Kidney epithelial cell (primary cell): ENCODE data around the gene CNTNAP2. TPM values are rescaled to one million over a fixed set of nuclear protein-coding genes. Genes with fewer than 3 reads are reported as not detected.

ENCODE experiments used
- DNase-seq: peaks from one replicate; pipeline ENCODE4 v3.0.0-alpha.2; 2010; ENCODE audit warnings: low read depth
- H3K27me3 ChIP-seq: 2 replicates; pipeline ENCODE4 v1.6.0; 2011; ENCODE audit warnings: low read length; ENCODE audit not compliant: control insufficient read depth, insufficient read depth
- H3K36me3 ChIP-seq: 2 replicates; pipeline ENCODE4 v1.5.1; 2011; ENCODE audit warnings: low read length; ENCODE audit not compliant: control insufficient read depth, insufficient read depth
- H3K4me3 ChIP-seq: 2 replicates; pipeline ENCODE4 v1.5.1; 2011; ENCODE audit warnings: low read depth, mild to moderate bottlenecking, control low read depth, low read length
- CTCF ChIP-seq: IDR thresholded peaks from 2 replicates; pipeline ENCODE4 v1.5.1; 2011; ENCODE audit warnings: mild to moderate bottlenecking, moderate library complexity, low read length, control low read depth, inconsistent platforms; ENCODE audit not compliant: insufficient read depth, poor library complexity, severe bottlenecking
- total RNA-seq: library from RNA; depleted of rRNA; stranded (reverse); fragments of >200 nt; gene quantifications from 2 replicates; pipeline ENCODE4 v1.2.3, GENCODE V29; 2015

The CNTNAP2 gene
- total RNA-seq, 1 donor from 2014 or later: 14.0 TPM

DNA sequence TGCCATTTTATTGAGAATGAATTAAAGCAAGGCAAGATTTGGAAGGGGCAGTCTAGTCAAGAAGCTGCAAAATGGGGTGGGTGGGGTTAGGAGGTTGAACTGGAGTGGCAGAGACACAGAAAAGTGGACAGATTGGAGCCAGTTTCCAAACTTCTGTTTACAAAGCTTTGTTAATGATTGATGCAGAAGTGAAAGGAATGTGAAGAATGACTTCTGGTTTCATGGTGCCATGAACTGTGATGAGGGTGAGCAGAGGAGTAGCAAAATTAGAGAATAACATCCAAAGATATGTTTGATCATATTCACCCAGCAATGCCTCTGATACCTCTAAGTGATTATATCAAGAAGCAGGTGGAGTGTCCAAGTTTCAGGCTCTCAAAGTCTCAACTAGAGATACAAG is 1356.0 kb downstream of the CNTNAP2 start:
- Histone ChIP-seq H3K27me3 (no peaks in the 10 kb centered on the region), H3K4me3 (no peak overlapping the region), H3K36me3 (no peaks in the 10 kb centered on the region)
- no peak for TF ChIP-seq CTCF
- no peak for DNase-seq

GRCh38 chr7:147474862-147475261 is 1358.3 kb downstream of the CNTNAP2 start:
- DNase-seq: no peak
- Histone ChIP-seq H3K27me3 (no peaks in the 10 kb centered on the region), H3K36me3 (no peaks in the 10 kb centered on the region), H3K4me3 (no peak overlapping the region)
- no peak for TF ChIP-seq CTCF

DNA sequence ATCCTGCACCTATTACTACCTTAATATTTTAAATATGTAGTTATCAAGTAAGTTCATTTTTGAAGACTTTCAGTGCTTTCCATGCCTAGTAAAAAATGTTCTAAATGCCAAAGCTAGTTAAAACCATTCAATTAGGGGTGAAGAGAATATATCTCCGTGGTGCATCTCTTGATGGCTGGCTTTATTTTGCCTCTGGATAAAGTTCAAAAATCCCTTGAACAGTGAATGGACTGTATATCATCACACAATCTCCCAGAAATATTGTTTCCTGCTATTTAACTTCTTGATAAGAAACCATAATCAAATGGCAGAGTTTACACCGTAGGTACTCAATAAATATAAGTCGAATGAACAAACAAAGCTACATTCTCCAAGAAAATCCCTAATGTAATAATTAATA is 1360.9 kb downstream of the CNTNAP2 start:
- DNase-seq: no peak
- Histone ChIP-seq H3K4me3 (no peak overlapping the region), H3K27me3 (no peaks in the 10 kb centered on the region), H3K36me3 (no peaks in the 10 kb centered on the region)
- no peak for TF ChIP-seq CTCF

- DNase-seq: no peak
- no peak overlapping the region for H3K4me3 ChIP-seq
- no peaks in the 10 kb centered on the region for H3K36me3 ChIP-seq
- H3K27me3 ChIP-seq: no peaks in the 10 kb centered on the region
- TF ChIP-seq CTCF: no peak
Measured at GRCh38 chr7:147478796-147479195, 1362.2 kb downstream of the CNTNAP2 start.

- no peaks in the 10 kb centered on the region for H3K36me3 ChIP-seq
- H3K4me3 ChIP-seq: no peak overlapping the region
- TF ChIP-seq CTCF: no peak
- no peaks in the 10 kb centered on the region for H3K27me3 ChIP-seq
- no peak for DNase-seq
Measured at GRCh38 chr7:147483634-147484292, 1367.2 kb downstream of the CNTNAP2 start.

GRCh38 chr7:147485660-147486210 is 1369.1 kb downstream of the CNTNAP2 start:
- DNase-seq: no peak
- H3K27me3 ChIP-seq: no peaks in the 10 kb centered on the region
- TF ChIP-seq CTCF: no peak

More at GRCh38 chr7:147485660-147486210, 1369.1 kb downstream of the CNTNAP2 start:
- H3K4me3 ChIP-seq: no peak overlapping the region
- H3K36me3 ChIP-seq: no peaks in the 10 kb centered on the region
